Measurements from ENCODE around the gene GAGE13.
"Not testable (repeated sequence)": the region's sequence is repeated elsewhere in the genome, so short reads cannot be mapped to it uniquely, and the experiment has no call there.

DNA sequence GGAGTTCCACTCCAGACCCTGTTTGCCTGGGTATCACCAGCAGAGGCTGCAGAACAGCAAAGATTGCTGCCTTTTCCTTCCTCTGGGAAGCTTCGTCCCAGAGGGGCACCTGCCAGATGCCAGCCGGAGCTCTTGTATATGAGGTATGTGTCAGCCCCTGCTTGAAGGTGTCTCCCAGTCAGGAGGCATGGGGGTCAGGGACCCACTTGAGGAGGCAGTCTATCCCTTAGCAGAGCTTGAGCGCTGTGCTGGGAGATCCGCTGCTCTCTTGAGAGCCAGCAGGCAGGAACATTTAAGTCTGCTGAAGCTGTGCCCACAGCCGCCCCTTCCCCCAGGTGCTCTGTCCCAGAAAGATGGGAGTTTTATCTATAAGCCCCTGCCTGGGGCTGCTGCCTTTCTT lies 32.1 kb upstream of the GAGE13 start:
- TF ChIP-seq CTCF (IDR thresholded peaks at IDR 0.05; ENCODE audit: insufficient read depth, low read length); SPI1 (IDR thresholded peaks at IDR 0.05; ENCODE audit: borderline replicate concordance, low read depth); GABPA (IDR thresholded peaks at IDR 0.05; ENCODE audit: low read depth); POLR2AphosphoS5 (IDR thresholded peaks at IDR 0.05; ENCODE audit: low read depth); REST (IDR thresholded peaks at IDR 0.05; ENCODE audit: insufficient replicate concordance, low read depth): not testable (repeated sequence)

All from HL-60 (cell line).